Skeletal muscle cell (primary cell): ENCODE data around the gene SLC2A4.

ENCODE experiments used
- DNase-seq: peaks from one replicate; pipeline ENCODE4 v3.0.0-alpha.2; 2010; ENCODE audit warnings: low read depth
- H3K4me3 ChIP-seq: 2 replicates; pipeline ENCODE4 v1.5.1; 2011; ENCODE audit warnings: low read depth, mild to moderate bottlenecking, control low read depth, low read length, moderate library complexity

The SLC2A4 gene

GRCh38 chr17:7281074-7281952 lies at the start of gene SLC2A4:
Gene SLC2A4, plus strand, starts transcription at chr17:7281718. Its CDS starts 217 bp downstream, at chr17:7281935.
- H3K4me3 ChIP-seq: peak within 1 kb of the TSS; percentile 49
- peak; percentile 73 for DNase-seq

GRCh38 chr17:7232114-7232513 lies 49.4 kb upstream of the SLC2A4 start:
- H3K4me3 ChIP-seq: peak overlapping the region; percentile 86
- DNase-seq: no peak

GRCh38 chr17:7233701-7234082 lies 47.8 kb upstream of the SLC2A4 start:
- peak overlapping the region; percentile 86 for H3K4me3 ChIP-seq
- no peak for DNase-seq

GRCh38 chr17:7234083-7234951 lies 47.2 kb upstream of the SLC2A4 start, which contains the start of gene DVL2:
Gene DVL2, minus strand, starts transcription at chr17:7234517. Its CDS starts 255 bp downstream, at chr17:7234262.
- peak within 1 kb of the TSS; percentile 86 for H3K4me3 ChIP-seq
- peak; percentile 86 for DNase-seq

GRCh38 chr17:7235693-7236665 lies 45.5 kb upstream of the SLC2A4 start:
- no peak for DNase-seq
- H3K4me3 ChIP-seq: no peak overlapping the region

GRCh38 chr17:7236808-7237207 lies 44.7 kb upstream of the SLC2A4 start:
- DNase-seq: no peak
- H3K4me3 ChIP-seq: peak overlapping the region; percentile 98

- H3K4me3 ChIP-seq: peak overlapping the region; percentile 98
- DNase-seq: no peak
Observed at GRCh38 chr17:7237266-7237760, 44.2 kb upstream of the SLC2A4 start.

- no peak for DNase-seq
- H3K4me3 ChIP-seq: peak overlapping the region; percentile 98
Observed at GRCh38 chr17:7237761-7238419, 43.6 kb upstream of the SLC2A4 start.

GRCh38 chr17:7238420-7239090 lies 43.0 kb upstream of the SLC2A4 start:
- H3K4me3 ChIP-seq: peak overlapping the region; percentile 98
- no peak for DNase-seq

- H3K4me3 ChIP-seq: peak within 1 kb of the TSS; percentile 98
- peak; percentile 97 for DNase-seq
Observed at GRCh38 chr17:7239091-7240027, 42.2 kb upstream of the SLC2A4 start, which contains the start of gene PHF23. Gene PHF23, minus strand, starts transcription at chr17:7239457. Its CDS starts 178 bp downstream, at chr17:7239279.

- H3K4me3 ChIP-seq: peak overlapping the region; percentile 91
- no peak for DNase-seq
Observed at GRCh38 chr17:7240375-7240774, 41.1 kb upstream of the SLC2A4 start.

GRCh38 chr17:7241090-7241733 lies 40.3 kb upstream of the SLC2A4 start:
- DNase-seq: no peak
- peak overlapping the region; percentile 91 for H3K4me3 ChIP-seq

GRCh38 chr17:7241783-7242716 lies 39.5 kb upstream of the SLC2A4 start, which contains the start of gene GABARAP:
Gene GABARAP, minus strand, starts transcription at chr17:7242449. Its CDS starts 119 bp downstream, at chr17:7242330.
- DNase-seq: peak; percentile 76
- H3K4me3 ChIP-seq: peak within 1 kb of the TSS; percentile 91

- DNase-seq: peak; percentile 89
- H3K4me3 ChIP-seq: peak overlapping the region; percentile 91
Observed at GRCh38 chr17:7242717-7243452, 38.6 kb upstream of the SLC2A4 start.

- H3K4me3 ChIP-seq: peak overlapping the region; percentile 91
- DNase-seq: no peak
Observed at GRCh38 chr17:7243453-7243729, 38.1 kb upstream of the SLC2A4 start.
